HEK293T (cell line): ENCODE data around the gene N4BP2L2.

Experiments used
- BHLHE40 ChIP-seq: fragments of 450-650 bp; IDR thresholded peaks from 2 replicates; pipeline ENCODE4 v1.6.1; 2016; ENCODE audit warnings: mild to moderate bottlenecking, moderate library complexity, borderline replicate concordance
- SP1 ChIP-seq: fragments of 450-650 bp; IDR thresholded peaks from 2 replicates; pipeline ENCODE4 v1.6.1; 2017
- ZNF384 ChIP-seq: fragments of 450-650 bp; IDR thresholded peaks from 2 replicates; pipeline ENCODE4 v1.6.1; 2016

DNA sequence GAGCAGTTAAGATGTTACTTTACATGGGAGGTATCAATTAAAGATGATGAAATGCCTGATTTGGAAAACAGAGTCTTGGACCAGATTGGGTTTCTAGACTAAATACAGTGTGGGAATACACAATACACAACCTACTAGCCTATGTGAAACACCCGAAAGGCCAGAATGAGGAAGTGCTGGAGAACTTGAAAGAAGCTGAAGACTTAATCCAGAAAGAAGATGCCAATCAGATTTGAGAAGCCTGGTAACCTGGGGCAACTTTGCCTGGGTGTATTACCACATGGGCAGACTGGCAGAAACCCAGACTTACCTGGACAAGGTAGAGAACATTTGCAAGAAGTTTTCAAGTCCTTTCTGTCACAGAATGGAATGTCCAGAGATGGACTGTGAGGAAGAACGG lies 153.9 kb downstream of the N4BP2L2 start:
- TF ChIP-seq BHLHE40 (no peak), ZNF384 (no peak), SP1 (no peak)
